H7 (cell line): ENCODE measurements around the gene MCM3AP. TPM values are rescaled to one million over a fixed set of nuclear protein-coding genes. Genes with fewer than 3 reads are reported as not detected.
A peak's percentile ranks its signal among the peaks of the same experiment; 100 is the strongest.
"Not testable (repeated sequence)": the region's sequence is repeated elsewhere in the genome, so short reads cannot be mapped to it uniquely, and the experiment has no call there.

Experiments
- DNase-seq: peaks from one replicate; pipeline ENCODE4 v3.0.0; 2012
- H3K27me3 ChIP-seq: 2 replicates; pipeline ENCODE4 v1.6.0; 2011; ENCODE audit warnings: mild to moderate bottlenecking, low read length; ENCODE audit not compliant: control insufficient read depth, insufficient read depth
- H3K36me3 ChIP-seq: replicated peaks from 2 replicates; pipeline ENCODE4 v1.5.1; 2011; ENCODE audit warnings: low read length; ENCODE audit not compliant: control insufficient read depth, insufficient read depth
- H3K4me3 ChIP-seq: 2 replicates; pipeline ENCODE4 v1.5.1; 2011; ENCODE audit warnings: low read depth, mild to moderate bottlenecking, control low read depth, low read length, moderate library complexity; ENCODE audit not compliant: insufficient read depth
- total RNA-seq: library from RNA; depleted of rRNA; stranded (reverse); fragments of >200 nt; shearing (Covaris generic); gene quantifications from 2 replicates; pipeline ENCODE4 v1.2.3, GENCODE V29; 2014

MCM3AP gene
- total RNA-seq, 1 experiment from 2014 or later, result 84.8 TPM

GRCh38 chr21:46319186-46319585 is 33.8 kb upstream of the MCM3AP start:
- H3K27me3 ChIP-seq, result no peaks in the 10 kb centered on the region
- H3K36me3 ChIP-seq, result peaks cover 6% of the 10 kb centered on the region
- DNase-seq, result no peak
- H3K4me3 ChIP-seq, result no peak overlapping the region

GRCh38 chr21:46318464-46318845 is 33.0 kb upstream of the MCM3AP start:
- Histone ChIP-seq H3K4me3 (no peak overlapping the region), H3K27me3 (no peaks in the 10 kb centered on the region), H3K36me3 (peaks cover 6% of the 10 kb centered on the region)
- DNase-seq, result no peak

- Histone ChIP-seq H3K27me3 (no peaks in the 10 kb centered on the region), H3K4me3 (no peak overlapping the region), H3K36me3 (peaks cover 8% of the 10 kb centered on the region)
- peak; percentile 85 for DNase-seq
These were observed 32.5 kb upstream of the MCM3AP start for GRCh38 chr21:46317710-46318463.

- peaks cover 8% of the 10 kb centered on the region for H3K36me3 ChIP-seq
- no peaks in the 10 kb centered on the region for H3K27me3 ChIP-seq
- no peak overlapping the region for H3K4me3 ChIP-seq
- peak; percentile 56 for DNase-seq
These were observed 31.4 kb upstream of the MCM3AP start for GRCh38 chr21:46316708-46317324.

- Histone ChIP-seq H3K36me3 (peaks cover 11% of the 10 kb centered on the region), H3K4me3 (no peak overlapping the region), H3K27me3 (no peaks in the 10 kb centered on the region)
- DNase-seq, result peak; percentile 75
These were observed 29.1 kb upstream of the MCM3AP start for GRCh38 chr21:46314441-46315020.

GRCh38 chr21:46312949-46313348 is 27.5 kb upstream of the MCM3AP start:
- H3K4me3 ChIP-seq, result no peak overlapping the region
- H3K27me3 ChIP-seq, result no peaks in the 10 kb centered on the region
- DNase-seq, result no peak
- peaks cover 11% of the 10 kb centered on the region for H3K36me3 ChIP-seq

- H3K4me3 ChIP-seq, result no peak overlapping the region
- H3K27me3 ChIP-seq, result no peaks in the 10 kb centered on the region
- H3K36me3 ChIP-seq, result peaks cover 8% of the 10 kb centered on the region
- no peak for DNase-seq
These were observed 26.2 kb upstream of the MCM3AP start for GRCh38 chr21:46311568-46311967.

- not testable (repeated sequence) for H3K27me3 ChIP-seq, H3K36me3 ChIP-seq, H3K4me3 ChIP-seq, DNase-seq
These were observed 24.8 kb upstream of the MCM3AP start for GRCh38 chr21:46310260-46310659.

GRCh38 chr21:46308431-46308830 is 23.0 kb upstream of the MCM3AP start:
- H3K4me3 ChIP-seq, result no peak overlapping the region
- H3K36me3 ChIP-seq, result peaks cover 10% of the 10 kb centered on the region
- no peak for DNase-seq
- no peaks in the 10 kb centered on the region for H3K27me3 ChIP-seq

- peaks cover 7% of the 10 kb centered on the region for H3K36me3 ChIP-seq
- no peaks in the 10 kb centered on the region for H3K27me3 ChIP-seq
- H3K4me3 ChIP-seq, result no peak overlapping the region
- no peak for DNase-seq
These were observed 22.2 kb upstream of the MCM3AP start for GRCh38 chr21:46307625-46308024.

GRCh38 chr21:46304955-46305354 is 19.5 kb upstream of the MCM3AP start:
- no peak for DNase-seq
- H3K36me3 ChIP-seq, result peaks cover 8% of the 10 kb centered on the region
- no peak overlapping the region for H3K4me3 ChIP-seq
- no peaks in the 10 kb centered on the region for H3K27me3 ChIP-seq

- peaks cover 8% of the 10 kb centered on the region for H3K36me3 ChIP-seq
These were observed 19.0 kb upstream of the MCM3AP start for GRCh38 chr21:46304437-46304836.

GRCh38 chr21:46301759-46302158 is 16.3 kb upstream of the MCM3AP start:
- H3K27me3 ChIP-seq, result no peaks in the 10 kb centered on the region; the same call in none of the 2 replicates
- peak; percentile 36 for DNase-seq
- H3K36me3 ChIP-seq, result peaks cover 10% of the 10 kb centered on the region
- H3K4me3 ChIP-seq, result no peak overlapping the region

More at GRCh38 chr21:46304437-46304836, 19.0 kb upstream of the MCM3AP start:
- no peak for DNase-seq
- H3K4me3 ChIP-seq, result no peak overlapping the region
- H3K27me3 ChIP-seq, result no peaks in the 10 kb centered on the region

- Histone ChIP-seq H3K36me3 (peaks cover 6% of the 10 kb centered on the region), H3K4me3 (no peak overlapping the region), H3K27me3 (no peaks in the 10 kb centered on the region; the same call in none of the 2 replicates)
- DNase-seq, result no peak
These were observed 13.8 kb upstream of the MCM3AP start for GRCh38 chr21:46299167-46299566.
